Naive B cell (primary cell): ENCODE data around the gene MYCL. TPM values are rescaled to one million over a fixed set of nuclear protein-coding genes. Genes with fewer than 3 reads are reported as not detected.
A peak's percentile ranks its signal among the peaks of the same experiment; 100 is the strongest.
"Not testable (repeated sequence)": the region's sequence is repeated elsewhere in the genome, so short reads cannot be mapped to it uniquely, and the experiment has no call there.

Source experiments
- ATAC-seq, 2 donors: fragments of 150-1000 bp; cut with Tn5 transposase; 2 replicates each; pipeline ENCODE4 v1.10.0; 2021; ENCODE audit warnings: low read depth in 2 of 2, mild to moderate bottlenecking in 2 of 2, moderate library complexity in 2 of 2
- DNase-seq: peaks from one replicate; pipeline ENCODE4 v3.0.0; 2022
- H3K27ac Mint-ChIP-seq, 6 donors: one replicate each; pipeline ENCODE4 v1.8.0; 2020 to 2022; ENCODE audit warnings: mild to moderate bottlenecking in 6 of 6, mixed read lengths in 6 of 6, moderate library complexity in 5 of 6, inconsistent platforms in 2 of 6
- H3K27me3 Mint-ChIP-seq, 3 donors: one replicate each; pipeline ENCODE4 v1.8.0; 2021 to 2022; ENCODE audit warnings: mixed read lengths in 3 of 3, mild to moderate bottlenecking in 1 of 3
- H3K36me3 Mint-ChIP-seq, 2 donors: one replicate each; pipeline ENCODE4 v1.8.0; 2020 to 2022; ENCODE audit warnings: mixed read lengths in 2 of 2, inconsistent platforms in 1 of 2, mild to moderate bottlenecking in 1 of 2
- H3K4me1 Mint-ChIP-seq, 3 donors: one replicate each; pipeline ENCODE4 v1.8.0; 2020 to 2022; ENCODE audit warnings: mixed read lengths in 3 of 3, inconsistent platforms in 1 of 3, mild to moderate bottlenecking in 1 of 3, moderate library complexity in 1 of 3
- H3K4me3 Mint-ChIP-seq, 8 donors: one replicate each; pipeline ENCODE4 v1.8.0; 2020 to 2022; ENCODE audit warnings: mild to moderate bottlenecking in 8 of 8, mixed read lengths in 8 of 8, moderate library complexity in 8 of 8, inconsistent platforms in 2 of 8
- H3K9me3 Mint-ChIP-seq, 7 donors: one replicate each; pipeline ENCODE4 v1.8.0; 2020 to 2022; ENCODE audit warnings: mixed read lengths in 7 of 7, mild to moderate bottlenecking in 5 of 7, inconsistent platforms in 2 of 7, moderate library complexity in 1 of 7
- polyA plus RNA-seq, 6 donors: library from polyadenylated mRNA; unstranded; fragments of 300-500 nt; fragmentation: Illumina TruSeq; gene quantifications; one replicate each; pipeline ENCODE4 v1.2.3, GENCODE V29; 2021; ENCODE audit warnings: low read depth in 6 of 6

MYCL gene
- polyA plus RNA-seq, 6 donors from 2014 or later = 0.12 to 0.36 TPM; not detected in 4

- H3K4me3 Mint-ChIP-seq = no peak overlapping the region
- H3K27me3 Mint-ChIP-seq = peaks cover 0 to 13% (median 0%) of the 10 kb centered on the region in 3 donors
- no peak for DNase-seq
- no peaks in the 10 kb centered on the region for H3K36me3 Mint-ChIP-seq
- no peak for ATAC-seq
- H3K27ac Mint-ChIP-seq = peak overlapping the region in 2 of 6 donors; percentile 42 to 54
- no peaks in the 10 kb centered on the region for H3K9me3 Mint-ChIP-seq
- H3K4me1 Mint-ChIP-seq = peaks cover 4 to 20% (median 6%) of the 10 kb centered on the region in 3 donors
Measured at GRCh38 chr1:39933956-39934941, 32.5 kb upstream of the MYCL start.

GRCh38 chr1:39928809-39929587 lies 27.3 kb upstream of the MYCL start:
- peaks cover 0 to 7% (median 0%) of the 10 kb centered on the region in 3 donors for H3K27me3 Mint-ChIP-seq
- DNase-seq = no peak
- ATAC-seq = no peak
- H3K4me3 Mint-ChIP-seq = no peak overlapping the region
- peaks cover 10 to 18% (median 17%) of the 10 kb centered on the region in 3 donors for H3K4me1 Mint-ChIP-seq
- no peaks in the 10 kb centered on the region for H3K9me3 Mint-ChIP-seq
- no peaks in the 10 kb centered on the region for H3K36me3 Mint-ChIP-seq
- peak overlapping the region in 1 of 6 donors; percentile 38 for H3K27ac Mint-ChIP-seq

- Mint-ChIP-seq H3K9me3 (no peaks in the 10 kb centered on the region), H3K27ac (peak overlapping the region in 1 of 6 donors; percentile 18), H3K4me1 (peaks cover 10 to 18% (median 17%) of the 10 kb centered on the region in 3 donors), H3K36me3 (no peaks in the 10 kb centered on the region), H3K27me3 (peaks cover 0 to 8% (median 0%) of the 10 kb centered on the region in 3 donors), H3K4me3 (no peak overlapping the region)
- DNase-seq (no peak), ATAC-seq (no peak)
Measured at GRCh38 chr1:39927538-39927937, 25.8 kb upstream of the MYCL start.

GRCh38 chr1:39926820-39927219 lies 25.1 kb upstream of the MYCL start:
- no peaks in the 10 kb centered on the region for H3K9me3 Mint-ChIP-seq
- peaks cover 0 to 8% (median 0%) of the 10 kb centered on the region in 3 donors for H3K27me3 Mint-ChIP-seq
- peak overlapping the region in 3 of 6 donors; percentile 7 to 93 (median 51) for H3K27ac Mint-ChIP-seq
- peaks cover 10 to 18% (median 17%) of the 10 kb centered on the region in 3 donors for H3K4me1 Mint-ChIP-seq
- no peak overlapping the region for H3K4me3 Mint-ChIP-seq
- no peak for ATAC-seq
- no peaks in the 10 kb centered on the region for H3K36me3 Mint-ChIP-seq
- DNase-seq = no peak

GRCh38 chr1:39926343-39926793 lies 24.7 kb upstream of the MYCL start:
- no peaks in the 10 kb centered on the region for H3K9me3 Mint-ChIP-seq
- H3K4me1 Mint-ChIP-seq = peaks cover 10 to 18% (median 17%) of the 10 kb centered on the region in 3 donors
- H3K4me3 Mint-ChIP-seq = peak overlapping the region in 2 of 8 donors; percentile 29 to 75
- no peaks in the 10 kb centered on the region for H3K36me3 Mint-ChIP-seq
- ATAC-seq (peak; percentile 63 to 92), DNase-seq (peak; percentile 29)
- peak overlapping the region in 4 of 6 donors; percentile 7 to 93 (median 32) for H3K27ac Mint-ChIP-seq
- peaks cover 0 to 8% (median 0%) of the 10 kb centered on the region in 3 donors for H3K27me3 Mint-ChIP-seq

- H3K9me3 Mint-ChIP-seq = no peaks in the 10 kb centered on the region
- peaks cover 10 to 18% (median 17%) of the 10 kb centered on the region in 3 donors for H3K4me1 Mint-ChIP-seq
- peak overlapping the region in 2 of 6 donors; percentile 13 to 74 for H3K27ac Mint-ChIP-seq
Measured at GRCh38 chr1:39925721-39926342, 24.1 kb upstream of the MYCL start.

GRCh38 chr1:39922251-39922688 lies 20.6 kb upstream of the MYCL start:
- Mint-ChIP-seq H3K4me3 (no peak overlapping the region), H3K36me3 (no peaks in the 10 kb centered on the region), H3K4me1 (peaks cover 14 to 22% (median 18%) of the 10 kb centered on the region in 3 donors), H3K27ac (no peak overlapping the region), H3K9me3 (no peaks in the 10 kb centered on the region), H3K27me3 (peaks cover 3 to 8% (median 6%) of the 10 kb centered on the region in 3 donors)
- DNase-seq (no peak), ATAC-seq (no peak)

More at GRCh38 chr1:39925721-39926342, 24.1 kb upstream of the MYCL start:
- ATAC-seq = no peak
- H3K36me3 Mint-ChIP-seq = no peaks in the 10 kb centered on the region
- peaks cover 0 to 8% (median 0%) of the 10 kb centered on the region in 3 donors for H3K27me3 Mint-ChIP-seq
- H3K4me3 Mint-ChIP-seq = peak overlapping the region in 2 of 8 donors; percentile 29 to 75
- DNase-seq = no peak

GRCh38 chr1:39919545-39919944 lies 17.8 kb upstream of the MYCL start:
- H3K4me1 Mint-ChIP-seq = peaks cover 0 to 5% (median 4%) of the 10 kb centered on the region in 3 donors
- peak overlapping the region in 2 of 6 donors; percentile 25 to 77 for H3K27ac Mint-ChIP-seq
- no peaks in the 10 kb centered on the region for H3K36me3 Mint-ChIP-seq
- peaks cover 8 to 11% (median 9%) of the 10 kb centered on the region in 3 donors for H3K27me3 Mint-ChIP-seq
- peak; percentile 67 for DNase-seq
- peak; percentile 99 for ATAC-seq
- H3K4me3 Mint-ChIP-seq = no peak overlapping the region
- H3K9me3 Mint-ChIP-seq = no peaks in the 10 kb centered on the region

GRCh38 chr1:39917825-39918224 lies 16.1 kb upstream of the MYCL start:
- Mint-ChIP-seq H3K36me3 (no peaks in the 10 kb centered on the region), H3K4me1 (peaks cover 0 to 5% (median 4%) of the 10 kb centered on the region in 3 donors), H3K9me3 (no peaks in the 10 kb centered on the region), H3K4me3 (no peak overlapping the region), H3K27ac (peak overlapping the region in 1 of 6 donors; percentile 22), H3K27me3 (peaks cover 4 to 13% (median 8%) of the 10 kb centered on the region in 3 donors)
- DNase-seq (no peak), ATAC-seq (no peak)

GRCh38 chr1:39915499-39916129 lies 13.9 kb upstream of the MYCL start:
- no peak for ATAC-seq
- no peak for DNase-seq
- H3K27ac Mint-ChIP-seq = peak overlapping the region in 1 of 6 donors; percentile 45
- H3K27me3 Mint-ChIP-seq = peaks cover 4 to 21% (median 16%) of the 10 kb centered on the region in 3 donors
- H3K9me3 Mint-ChIP-seq = no peaks in the 10 kb centered on the region
- H3K4me1 Mint-ChIP-seq = peaks cover 0 to 5% (median 4%) of the 10 kb centered on the region in 3 donors
- no peaks in the 10 kb centered on the region for H3K36me3 Mint-ChIP-seq
- H3K4me3 Mint-ChIP-seq = no peak overlapping the region

- H3K9me3 Mint-ChIP-seq = peaks cover 2 to 17% (median 16%) of the 10 kb centered on the region in 7 donors
- peaks cover 5 to 19% of the 10 kb centered on the region in 2 donors for H3K36me3 Mint-ChIP-seq
- peaks cover 4 to 34% (median 29%) of the 10 kb centered on the region in 3 donors for H3K27me3 Mint-ChIP-seq
- not testable (repeated sequence) for ATAC-seq, H3K4me3 Mint-ChIP-seq, H3K4me1 Mint-ChIP-seq, DNase-seq, H3K27ac Mint-ChIP-seq
Measured at GRCh38 chr1:39913136-39913535, 11.4 kb upstream of the MYCL start.

GRCh38 chr1:39910263-39910662 lies 8.5 kb upstream of the MYCL start:
- DNase-seq (no peak), ATAC-seq (no peak)
- Mint-ChIP-seq H3K4me3 (no peak overlapping the region), H3K36me3 (peaks cover 5 to 30% of the 10 kb centered on the region in 2 donors), H3K9me3 (peaks cover 2 to 28% (median 24%) of the 10 kb centered on the region in 7 donors), H3K27me3 (peaks cover 8 to 42% (median 34%) of the 10 kb centered on the region in 3 donors), H3K4me1 (peaks cover 0 to 8% (median 4%) of the 10 kb centered on the region in 3 donors), H3K27ac (peak overlapping the region in 1 of 6 donors; percentile 63)
